Measurements from ENCODE around the gene PTPN1.

- TF ChIP-seq CTCF (IDR thresholded peaks at IDR 0.05): no peak
- TF ChIP-seq POLR2A (IDR thresholded peaks at IDR 0.05): no peak
Measured at GRCh38 chr20:50563133-50563944, 53.2 kb downstream of the PTPN1 start.

Measured in thyroid gland (tissue), 4 donors.